PC-3 (cell line): ENCODE data around the gene DRAM1. TPM values are rescaled to one million over a fixed set of nuclear protein-coding genes. Genes with fewer than 3 reads are reported as not detected.

Source experiments
- ATAC-seq: fragments of 200-7000 bp; cut with Tn5 transposase; 2 replicates; pipeline ENCODE4 v1.9.1; 2020; ENCODE audit warnings: mild to moderate bottlenecking, moderate library complexity
- BruUV-seq: library from RNA; stranded (reverse); fragments of 400-500 nt; replicated peaks from 2 replicates; lab custom pipeline; 2021; lab: Mats Ljungman, UMichigan
- CTCF ChIA-PET: fragments of 300-600 bp; sonication (Branson Sonifier 250); formaldehyde crosslinking; loops from one replicate; lab custom pipeline; 2022; ENCODE audit warnings: antibody characterized with exemption; lab: Charles Lee
- POLR2A ChIA-PET: fragments of 300-600 bp; sonication (Branson Sonifier 250); formaldehyde crosslinking; loops from one replicate; lab custom pipeline; 2022; ENCODE audit warnings: antibody characterized with exemption; ENCODE audit not compliant: unreplicated experiment; lab: Charles Lee
- DNase-seq: peaks from one replicate; pipeline ENCODE4 v3.0.0-alpha.2; 2015
- H2AFZ ChIP-seq: fragments of 300-600 bp; sonication (generic); 2 replicates; pipeline ENCODE4 v1.6.0; 2016; ENCODE audit warnings: antibody characterized with exemption, low read length
- H3F3A ChIP-seq: fragments of 300-600 bp; sonication (generic); one replicate; pipeline ENCODE4 v1.6.0; 2017; ENCODE audit warnings: antibody characterized with exemption, low read length, control low read depth, mild to moderate bottlenecking; ENCODE audit not compliant: unreplicated experiment
- H3K27ac ChIP-seq: fragments of 300-600 bp; sonication (generic); 2 replicates; pipeline ENCODE4 v1.5.1; 2016; ENCODE audit warnings: mild to moderate bottlenecking, low read length
- H3K27me3 ChIP-seq: fragments of 300-600 bp; sonication (generic); 2 replicates; pipeline ENCODE4 v1.6.1; 2016; ENCODE audit warnings: low read length, mixed read lengths
- H3K36me3 ChIP-seq: fragments of 300-600 bp; sonication (generic); 2 replicates; pipeline ENCODE4 v1.6.1; 2016; ENCODE audit warnings: low read depth, mixed run types, low read length, mixed read lengths
- H3K4me1 ChIP-seq: fragments of 300-600 bp; sonication (generic); 2 replicates; pipeline ENCODE4 v1.5.1; 2016; ENCODE audit warnings: low read length; ENCODE audit not compliant: insufficient read depth
- H3K4me2 ChIP-seq: fragments of 300-600 bp; sonication (generic); 2 replicates; pipeline ENCODE4 v1.6.0; 2016; ENCODE audit warnings: low read length
- H3K4me3 ChIP-seq: fragments of 300-600 bp; sonication (generic); 2 replicates; pipeline ENCODE4 v1.5.1; 2016; ENCODE audit warnings: mild to moderate bottlenecking, low read length, mixed read lengths
- H3K79me2 ChIP-seq: fragments of 300-600 bp; sonication (generic); 2 replicates; pipeline ENCODE4 v1.6.1; 2017; ENCODE audit warnings: low read length, mixed read lengths
- H3K9ac ChIP-seq: fragments of 300-600 bp; sonication (generic); 2 replicates; pipeline ENCODE4 v1.6.0; 2016; ENCODE audit warnings: mild to moderate bottlenecking, low read length
- H3K9me2 ChIP-seq: fragments of 300-600 bp; sonication (generic); replicated peaks from 2 replicates; pipeline ENCODE4 v1.6.1; 2016; ENCODE audit warnings: mixed run types, low read length, mixed read lengths
- H3K9me3 ChIP-seq: fragments of 300-600 bp; sonication (generic); 2 replicates; pipeline ENCODE4 v1.6.1; 2016; ENCODE audit warnings: low read length, mixed read lengths
- H4K20me1 ChIP-seq: fragments of 300-600 bp; sonication (generic); 2 replicates; pipeline ENCODE4 v1.6.1; 2016; ENCODE audit warnings: low read length, mixed read lengths
- CTCF ChIP-seq: fragments of 300-600 bp; sonication (generic); conservative IDR thresholded peaks from 2 replicates; pipeline ENCODE4 v1.5.1; 2017; ENCODE audit warnings: antibody characterized with exemption, low read depth, mild to moderate bottlenecking, low read length
- EZH2 ChIP-seq: fragments of 300-600 bp; sonication (generic); IDR thresholded peaks from one replicate; pipeline ENCODE4 v1.6.1; 2017; ENCODE audit warnings: antibody characterized with exemption, mild to moderate bottlenecking, low read length; ENCODE audit not compliant: unreplicated experiment
- EZH2phosphoT487 ChIP-seq: fragments of 300-600 bp; sonication (generic); IDR thresholded peaks from 2 replicates; pipeline ENCODE4 v1.6.1; 2018; ENCODE audit warnings: mild to moderate bottlenecking, antibody characterized with exemption, low read length, borderline replicate concordance
- intact Hi-C: fragments of 100-400 bp; cut with micrococcal nuclease; formaldehyde crosslinking; loops from 2 replicates; pipeline ENCODE4 v1.9.0; 2023
- total RNA-seq: library from RNA; depleted of rRNA; stranded (reverse); fragments of >200 nt; gene quantifications from 2 replicates; pipeline ENCODE4 v1.2.3, GENCODE V29; 2014

Gene DRAM1
- total RNA-seq, 1 experiment from 2014 or later: 5.2 TPM

- H3K27me3 ChIP-seq: no peaks in the 10 kb centered on the region
- no peak overlapping the region for H3K9ac ChIP-seq
- BruUV-seq: no TSS peak
- no peak overlapping the region for H2AFZ ChIP-seq
- no peaks in the 10 kb centered on the region for H4K20me1 ChIP-seq
- no peak overlapping the region for H3K4me2 ChIP-seq
- H3K36me3 ChIP-seq: no peaks in the 10 kb centered on the region
- peaks cover 5% of the 10 kb centered on the region; the same call in 1 of the 2 replicates for H3K4me1 ChIP-seq
- DNase-seq (no peak), ATAC-seq (no peak)
- no peak overlapping the region for H3K4me3 ChIP-seq
- no peaks in the 10 kb centered on the region for H3K79me2 ChIP-seq
- intact Hi-C loops: no loop called here
- H3F3A ChIP-seq: no peaks in the 10 kb centered on the region
- H3K9me2 ChIP-seq: no peaks in the 10 kb centered on the region
- no peak overlapping the region for H3K27ac ChIP-seq
- no peaks in the 10 kb centered on the region for H3K9me3 ChIP-seq
- TF ChIP-seq EZH2phosphoT487 (no peak), EZH2 (no peak), CTCF (no peak)
- ChIA-PET CTCF (no interaction called here), POLR2A (no interaction called here)
Measured at GRCh38 chr12:101852998-101853397, 24.4 kb upstream of the DRAM1 start.

GRCh38 chr12:101854747-101855146 lies 22.6 kb upstream of the DRAM1 start:
- Histone ChIP-seq H3K9me3 (no peaks in the 10 kb centered on the region), H3K4me2 (no peak overlapping the region), H3K27ac (no peak overlapping the region), H4K20me1 (no peaks in the 10 kb centered on the region), H3F3A (no peaks in the 10 kb centered on the region), H3K27me3 (no peaks in the 10 kb centered on the region), H2AFZ (no peak overlapping the region), H3K4me1 (peaks cover 5% of the 10 kb centered on the region; the same call in 1 of the 2 replicates), H3K4me3 (no peak overlapping the region), H3K9me2 (no peaks in the 10 kb centered on the region), H3K36me3 (no peaks in the 10 kb centered on the region), H3K9ac (no peak overlapping the region), H3K79me2 (no peaks in the 10 kb centered on the region)
- intact Hi-C loops: no loop called here
- ChIA-PET POLR2A (no interaction called here), CTCF (no interaction called here)
- no peak for TF ChIP-seq EZH2
- no peak for TF ChIP-seq CTCF
- no peak for TF ChIP-seq EZH2phosphoT487
- DNase-seq (no peak), ATAC-seq (no peak)
- BruUV-seq: no TSS peak

- intact Hi-C loops: no loop called here
- H2AFZ ChIP-seq: no peak overlapping the region
- POLR2A ChIA-PET: no interaction called here
- peaks cover 5% of the 10 kb centered on the region; the same call in 1 of the 2 replicates for H3K4me1 ChIP-seq
- H3K4me3 ChIP-seq: no peak overlapping the region
- H3K4me2 ChIP-seq: no peak overlapping the region
- no TSS peak for BruUV-seq
- H3K9ac ChIP-seq: no peak overlapping the region
- H4K20me1 ChIP-seq: no peaks in the 10 kb centered on the region
- H3K9me3 ChIP-seq: no peaks in the 10 kb centered on the region
- no peaks in the 10 kb centered on the region for H3K79me2 ChIP-seq
- H3K27ac ChIP-seq: no peak overlapping the region
- TF ChIP-seq EZH2 (no peak), EZH2phosphoT487 (no peak)
- no peaks in the 10 kb centered on the region for H3K9me2 ChIP-seq
- CTCF ChIA-PET: no interaction called here
- DNase-seq (no peak), ATAC-seq (no peak)
- no peaks in the 10 kb centered on the region for H3F3A ChIP-seq
- H3K27me3 ChIP-seq: no peaks in the 10 kb centered on the region
- H3K36me3 ChIP-seq: no peaks in the 10 kb centered on the region
Measured at GRCh38 chr12:101855364-101855884, 22.0 kb upstream of the DRAM1 start.
